Measurements from ENCODE around the gene HTRA3. TPM values are rescaled to one million over a fixed set of nuclear protein-coding genes. Genes with fewer than 3 reads are reported as not detected.

Gene HTRA3
- total RNA-seq, 1 experiment from 2014 or later, result 0.16 TPM

- DNase-seq (ENCODE audit: low read depth), result no peak
These were observed 23.4 kb upstream of the HTRA3 start for GRCh38 chr4:8245884-8246833.

GRCh38 chr4:8247047-8247930 is 22.3 kb upstream of the HTRA3 start:
- DNase-seq (ENCODE audit: low read depth), result no peak

- DNase-seq (ENCODE audit: low read depth), result no peak
These were observed 21.5 kb upstream of the HTRA3 start for GRCh38 chr4:8248091-8248490.

- DNase-seq (ENCODE audit: low read depth), result no peak
These were observed 19.3 kb upstream of the HTRA3 start for GRCh38 chr4:8250227-8250626.

GRCh38 chr4:8250637-8251036 is 18.9 kb upstream of the HTRA3 start:
- no peak for DNase-seq (ENCODE audit: low read depth)

GRCh38 chr4:8251110-8251883 is 18.3 kb upstream of the HTRA3 start:
- DNase-seq (ENCODE audit: low read depth), result no peak

GRCh38 chr4:8252301-8253173 is 17.0 kb upstream of the HTRA3 start:
- no peak for DNase-seq (ENCODE audit: low read depth)

GRCh38 chr4:8254076-8254475 is 15.5 kb upstream of the HTRA3 start:
- no peak for DNase-seq (ENCODE audit: low read depth)

- DNase-seq (ENCODE audit: low read depth), result no peak
These were observed 13.7 kb upstream of the HTRA3 start for GRCh38 chr4:8255698-8256441.

- DNase-seq (ENCODE audit: low read depth), result no peak
These were observed 11.7 kb upstream of the HTRA3 start for GRCh38 chr4:8257854-8258253.

GRCh38 chr4:8258552-8259212 is 10.9 kb upstream of the HTRA3 start:
- DNase-seq (ENCODE audit: low read depth), result no peak

GRCh38 chr4:8259743-8260430 is 9.7 kb upstream of the HTRA3 start:
- DNase-seq (ENCODE audit: low read depth), result no peak

- no peak for DNase-seq (ENCODE audit: low read depth)
These were observed 8.9 kb upstream of the HTRA3 start for GRCh38 chr4:8260656-8261111.

- DNase-seq (ENCODE audit: low read depth), result peak; percentile 46
These were observed 7.6 kb upstream of the HTRA3 start for GRCh38 chr4:8261851-8262535.

GRCh38 chr4:8262637-8263322 is 6.8 kb upstream of the HTRA3 start:
- DNase-seq (ENCODE audit: low read depth), result no peak

GRCh38 chr4:8263397-8263796 is 6.2 kb upstream of the HTRA3 start:
- DNase-seq (ENCODE audit: low read depth), result no peak

- no peak for DNase-seq (ENCODE audit: low read depth)
These were observed 5.4 kb upstream of the HTRA3 start for GRCh38 chr4:8264106-8264505.
